ENCODE measurements around the gene C3orf22. TPM values are rescaled to one million over a fixed set of nuclear protein-coding genes. Genes with fewer than 3 reads are reported as not detected.

The C3orf22 gene
- total RNA-seq, 3 donors from 2014 or later (not counting 1 experiment from before 2014, with no cell fraction given), result not detected

DNA sequence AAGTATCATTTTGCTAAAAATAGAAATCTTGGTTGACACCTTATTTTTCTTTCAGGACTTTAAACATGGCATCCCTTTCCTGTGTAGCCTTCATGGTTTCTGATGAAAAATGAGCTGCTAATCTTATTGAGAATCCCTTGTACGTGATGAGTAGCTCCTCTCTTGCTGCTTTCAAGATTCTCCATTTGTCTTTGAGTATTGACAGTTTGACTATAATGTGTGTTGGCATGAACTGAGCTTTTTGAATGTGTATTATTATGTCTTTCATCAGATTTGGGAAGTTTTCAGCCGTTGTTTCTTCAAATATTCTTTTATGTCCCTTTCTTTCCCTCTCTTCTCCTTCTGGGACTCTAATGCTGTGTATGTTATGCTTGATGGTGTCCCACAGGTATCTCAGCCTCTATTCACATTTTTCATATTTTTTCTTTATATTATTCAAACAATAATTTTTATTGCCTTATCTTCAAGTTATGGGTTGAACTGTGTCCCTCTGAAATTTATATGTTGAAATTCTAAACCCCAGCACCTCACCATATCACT, 4.1 kb upstream of the C3orf22 start:
- H3K27ac ChIP-seq (ENCODE audit: low read length), result no peak overlapping the region
- no peaks in the 10 kb centered on the region for H3K27me3 ChIP-seq (ENCODE audit: control insufficient read depth, insufficient read depth, low read length)
- H3K27me3 Mint-ChIP-seq (ENCODE audit: low read depth in 2 of 2), result peaks cover 10 to 20% of the 10 kb centered on the region in 2 donors
- ATAC-seq, result no peak
- H3K9me3 ChIP-seq (ENCODE audit: control insufficient read depth, insufficient read depth, low read length), result no peaks in the 10 kb centered on the region
- no peak overlapping the region for H3K27ac Mint-ChIP-seq
- peaks cover 7% of the 10 kb centered on the region for H3K36me3 Mint-ChIP-seq
- H3K9me3 Mint-ChIP-seq, result peaks cover 2 to 3% of the 10 kb centered on the region in 2 donors
- 100% methylated on average over 1 of the region's 2 CpGs for WGBS (ENCODE audit: insufficient coverage)
- DNase-seq, result no peak
- no peaks in the 10 kb centered on the region for H3K4me1 Mint-ChIP-seq
- H3K4me1 ChIP-seq (ENCODE audit: control insufficient read depth, insufficient read depth, low read length), result no peaks in the 10 kb centered on the region
- H3K36me3 ChIP-seq (ENCODE audit: control insufficient read depth, insufficient read depth, low read length), result no peaks in the 10 kb centered on the region
- TF ChIP-seq, protein P1, sequence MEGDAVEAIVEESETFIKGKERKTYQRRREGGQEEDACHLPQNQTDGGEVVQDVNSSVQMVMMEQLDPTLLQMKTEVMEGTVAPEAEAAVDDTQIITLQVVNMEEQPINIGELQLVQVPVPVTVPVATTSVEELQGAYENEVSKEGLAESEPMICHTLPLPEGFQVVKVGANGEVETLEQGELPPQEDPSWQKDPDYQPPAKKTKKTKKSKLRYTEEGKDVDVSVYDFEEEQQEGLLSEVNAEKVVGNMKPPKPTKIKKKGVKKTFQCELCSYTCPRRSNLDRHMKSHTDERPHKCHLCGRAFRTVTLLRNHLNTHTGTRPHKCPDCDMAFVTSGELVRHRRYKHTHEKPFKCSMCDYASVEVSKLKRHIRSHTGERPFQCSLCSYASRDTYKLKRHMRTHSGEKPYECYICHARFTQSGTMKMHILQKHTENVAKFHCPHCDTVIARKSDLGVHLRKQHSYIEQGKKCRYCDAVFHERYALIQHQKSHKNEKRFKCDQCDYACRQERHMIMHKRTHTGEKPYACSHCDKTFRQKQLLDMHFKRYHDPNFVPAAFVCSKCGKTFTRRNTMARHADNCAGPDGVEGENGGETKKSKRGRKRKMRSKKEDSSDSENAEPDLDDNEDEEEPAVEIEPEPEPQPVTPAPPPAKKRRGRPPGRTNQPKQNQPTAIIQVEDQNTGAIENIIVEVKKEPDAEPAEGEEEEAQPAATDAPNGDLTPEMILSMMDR (IDR thresholded peaks at IDR 0.05), result no peak
- H3K4me3 ChIP-seq (ENCODE audit: low read length), result no peak overlapping the region
- intact Hi-C loops (cut with micrococcal nuclease), result no loop called here
- no peak overlapping the region for H3K4me3 Mint-ChIP-seq

DNA sequence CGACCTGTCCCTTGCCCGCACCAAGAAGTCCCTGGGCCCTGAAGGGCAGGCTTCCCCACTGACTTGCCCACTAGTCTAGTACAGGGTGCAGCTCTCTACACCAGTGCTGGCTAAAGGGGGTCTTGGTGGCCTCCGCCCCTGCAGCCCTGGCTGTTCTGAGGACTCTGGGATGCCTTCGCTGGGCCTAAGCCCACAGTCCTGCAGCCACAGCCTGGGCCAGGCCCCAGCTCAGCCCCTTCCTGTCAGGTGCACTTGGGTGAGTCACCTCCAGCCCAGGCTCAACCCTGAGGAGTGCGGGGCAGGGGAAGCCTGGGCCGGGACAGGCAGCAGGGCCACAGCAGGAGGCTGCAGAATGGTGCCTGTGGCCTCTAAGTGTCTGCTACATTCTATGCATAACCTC, 971 bp downstream of the C3orf22 start:
- no peak overlapping the region for H3K27ac ChIP-seq (ENCODE audit: low read length)
- Mint-ChIP-seq H3K36me3 (peaks cover 7% of the 10 kb centered on the region), H3K4me3 (no peak overlapping the region), H3K4me1 (no peaks in the 10 kb centered on the region), H3K27me3 (ENCODE audit: low read depth in 2 of 2) (peaks cover 3 to 8% of the 10 kb centered on the region in 2 donors), H3K27ac (no peak overlapping the region), H3K9me3 (peaks cover 2 to 3% of the 10 kb centered on the region in 2 donors)
- no peaks in the 10 kb centered on the region for H3K36me3 ChIP-seq (ENCODE audit: control insufficient read depth, insufficient read depth, low read length)
- no peaks in the 10 kb centered on the region for H3K4me1 ChIP-seq (ENCODE audit: control insufficient read depth, insufficient read depth, low read length)
- no peak for DNase-seq
- TF ChIP-seq, protein P1 (IDR thresholded peaks at IDR 0.05), result no peak
- no peak overlapping the region for H3K4me3 ChIP-seq (ENCODE audit: low read length)
- ATAC-seq, result no peak
- 89% methylated on average over 6 of the region's 6 CpGs for WGBS (ENCODE audit: insufficient coverage)
- H3K27me3 ChIP-seq (ENCODE audit: control insufficient read depth, insufficient read depth, low read length), result no peaks in the 10 kb centered on the region
- H3K9me3 ChIP-seq (ENCODE audit: control insufficient read depth, insufficient read depth, low read length), result no peaks in the 10 kb centered on the region
- intact Hi-C loops (cut with micrococcal nuclease), result no loop called here

DNA sequence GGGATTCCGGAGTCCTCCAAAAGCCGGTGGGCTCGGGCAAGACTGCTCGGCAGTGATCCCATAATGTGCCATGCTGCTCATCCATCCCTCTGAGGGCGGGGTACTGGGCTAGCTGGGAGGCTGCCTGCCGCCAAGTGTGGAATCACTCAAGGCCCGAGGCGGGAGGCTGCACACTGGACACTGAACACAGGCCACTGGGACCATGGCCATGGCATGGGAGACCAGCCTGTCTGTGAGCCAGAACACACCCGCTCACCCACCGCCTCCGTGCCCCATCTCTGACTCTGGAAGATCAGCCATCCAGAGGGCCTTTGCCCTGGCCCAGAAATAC, 1.4 kb downstream of the C3orf22 start:
- Mint-ChIP-seq H3K4me1 (no peaks in the 10 kb centered on the region), H3K4me3 (no peak overlapping the region), H3K36me3 (peaks cover 7% of the 10 kb centered on the region), H3K27me3 (ENCODE audit: low read depth in 2 of 2) (peaks cover 3 to 8% of the 10 kb centered on the region in 2 donors), H3K27ac (no peak overlapping the region), H3K9me3 (peaks cover 2 to 3% of the 10 kb centered on the region in 2 donors)
- ATAC-seq, result no peak
- Histone ChIP-seq H3K36me3 (ENCODE audit: control insufficient read depth, insufficient read depth, low read length) (no peaks in the 10 kb centered on the region), H3K27me3 (ENCODE audit: control insufficient read depth, insufficient read depth, low read length) (no peaks in the 10 kb centered on the region), H3K4me1 (ENCODE audit: control insufficient read depth, insufficient read depth, low read length) (no peaks in the 10 kb centered on the region), H3K4me3 (ENCODE audit: low read length) (no peak overlapping the region), H3K27ac (ENCODE audit: low read length) (no peak overlapping the region), H3K9me3 (ENCODE audit: control insufficient read depth, insufficient read depth, low read length) (no peaks in the 10 kb centered on the region)
- DNase-seq, result peak in 1 of 2 donors; percentile 9
- TF ChIP-seq, protein P1 (IDR thresholded peaks at IDR 0.05), result no peak
- intact Hi-C loops (cut with micrococcal nuclease), result no loop called here
- 95% methylated on average over 11 of the region's 11 CpGs for WGBS (ENCODE audit: insufficient coverage)
